NT2/D1 (cell line): ENCODE data around the gene PTPRB.

ENCODE experiments used
- DNase-seq: peaks from one replicate; pipeline ENCODE4 v3.0.0-alpha.2; 2011; ENCODE audit warnings: low read depth, low spot score
- H3K27me3 ChIP-seq: 2 replicates; pipeline ENCODE4 v1.6.0; 2011; ENCODE audit warnings: mild to moderate bottlenecking; ENCODE audit not compliant: insufficient read length, insufficient read depth
- H3K36me3 ChIP-seq: 2 replicates; pipeline ENCODE4 v1.6.1; 2011; ENCODE audit warnings: mild to moderate bottlenecking, low read length, mixed read lengths; ENCODE audit not compliant: insufficient read depth, insufficient read length
- H3K4me1 ChIP-seq: 2 replicates; pipeline ENCODE4 v1.5.1; 2011; ENCODE audit not compliant: insufficient read depth, insufficient read length
- H3K4me3 ChIP-seq: 2 replicates; pipeline ENCODE4 v1.5.1; 2011; ENCODE audit warnings: low read depth; ENCODE audit not compliant: insufficient read length
- H3K9ac ChIP-seq: 2 replicates; pipeline ENCODE4 v1.6.0; 2011; ENCODE audit warnings: low read depth; ENCODE audit not compliant: insufficient read length
- H3K9me3 ChIP-seq: 2 replicates; pipeline ENCODE4 v1.5.1; 2011; ENCODE audit warnings: mild to moderate bottlenecking, low read length; ENCODE audit not compliant: insufficient read depth
- SUZ12 ChIP-seq: IDR thresholded peaks from 2 replicates; pipeline ENCODE4 v1.6.1; 2011; ENCODE audit not compliant: insufficient read length, insufficient read depth; ENCODE audit errors: extremely low read depth
- YY1 ChIP-seq: IDR thresholded peaks from 2 replicates; pipeline ENCODE4 v1.6.1; 2011; ENCODE audit not compliant: insufficient read length, insufficient read depth
- ZNF274 ChIP-seq: IDR thresholded peaks from 2 replicates; pipeline ENCODE4 v1.6.1; 2011; ENCODE audit warnings: mild to moderate bottlenecking, low read depth, low read length

Gene PTPRB

DNA sequence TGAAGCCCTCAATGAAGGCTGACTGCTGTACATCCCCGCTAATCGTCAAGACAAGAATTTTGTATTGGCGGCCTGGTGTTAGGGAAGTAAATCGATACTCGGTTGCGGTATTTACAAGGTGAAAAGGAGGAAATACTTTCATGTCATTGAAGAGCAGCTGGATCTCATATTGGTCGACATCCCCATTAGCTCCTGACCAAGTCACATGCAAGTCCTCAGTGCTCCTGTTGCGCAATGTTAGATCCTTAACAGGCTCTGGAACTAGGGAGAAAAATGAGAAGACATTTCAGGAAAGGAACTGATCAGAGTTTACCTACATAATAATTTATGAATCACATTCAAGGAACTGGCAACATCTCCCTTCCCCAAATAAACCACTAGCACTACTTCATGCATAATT, 66.2 kb downstream of the PTPRB start:
- TF ChIP-seq YY1 (no peak), ZNF274 (no peak), SUZ12 (no peak)
- Histone ChIP-seq H3K9ac (no peak overlapping the region), H3K27me3 (no peaks in the 10 kb centered on the region), H3K36me3 (no peaks in the 10 kb centered on the region), H3K4me1 (no peaks in the 10 kb centered on the region), H3K4me3 (no peak overlapping the region), H3K9me3 (no peaks in the 10 kb centered on the region)
- no peak for DNase-seq

DNA sequence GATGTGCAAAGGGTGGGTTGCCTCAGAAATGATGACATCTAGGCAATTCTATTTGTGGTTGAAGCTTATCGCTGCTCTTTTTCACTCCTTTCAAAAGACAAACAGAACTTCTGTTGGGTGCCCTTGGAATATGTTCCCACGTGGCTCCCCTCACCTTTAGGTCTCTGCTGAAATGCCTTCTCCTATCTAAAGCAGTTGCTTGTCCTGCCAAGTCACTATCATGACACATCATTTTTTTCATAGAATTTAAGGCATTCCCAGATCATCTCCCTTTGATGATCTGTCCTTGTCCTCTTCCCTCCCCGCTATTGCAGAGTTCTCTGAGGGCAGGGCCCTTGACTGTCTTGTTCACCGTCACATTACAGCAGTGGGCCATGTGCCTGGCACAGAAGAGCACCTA, 75.7 kb downstream of the PTPRB start:
- H3K36me3 ChIP-seq: no peaks in the 10 kb centered on the region
- H3K9me3 ChIP-seq: no peaks in the 10 kb centered on the region
- no peak overlapping the region for H3K4me3 ChIP-seq
- DNase-seq: no peak
- no peak overlapping the region for H3K9ac ChIP-seq
- H3K4me1 ChIP-seq: no peaks in the 10 kb centered on the region
- no peak for TF ChIP-seq SUZ12
- no peak for TF ChIP-seq YY1
- no peak for TF ChIP-seq ZNF274
- H3K27me3 ChIP-seq: no peaks in the 10 kb centered on the region

DNA sequence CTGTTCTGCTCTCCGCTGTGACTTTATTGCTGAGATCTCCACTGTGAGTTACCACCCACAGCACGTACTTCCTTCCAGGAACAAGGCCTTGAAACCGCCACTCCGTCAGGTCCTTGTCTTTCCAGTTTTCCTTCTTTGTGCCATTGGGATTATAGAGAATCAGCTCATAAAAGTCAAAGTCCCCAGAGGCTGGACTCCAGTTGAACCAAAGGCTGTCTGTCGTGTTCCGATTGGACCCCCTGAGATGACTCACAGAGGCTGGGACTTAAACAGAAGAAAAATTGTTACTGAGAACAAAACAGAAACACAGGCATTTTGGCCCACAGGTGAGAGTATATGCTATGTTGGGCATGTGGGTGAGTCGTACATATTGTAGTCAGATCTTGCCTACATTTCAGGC, 76.6 kb downstream of the PTPRB start:
- no peak overlapping the region for H3K9ac ChIP-seq
- TF ChIP-seq YY1 (no peak), SUZ12 (no peak), ZNF274 (no peak)

DNA sequence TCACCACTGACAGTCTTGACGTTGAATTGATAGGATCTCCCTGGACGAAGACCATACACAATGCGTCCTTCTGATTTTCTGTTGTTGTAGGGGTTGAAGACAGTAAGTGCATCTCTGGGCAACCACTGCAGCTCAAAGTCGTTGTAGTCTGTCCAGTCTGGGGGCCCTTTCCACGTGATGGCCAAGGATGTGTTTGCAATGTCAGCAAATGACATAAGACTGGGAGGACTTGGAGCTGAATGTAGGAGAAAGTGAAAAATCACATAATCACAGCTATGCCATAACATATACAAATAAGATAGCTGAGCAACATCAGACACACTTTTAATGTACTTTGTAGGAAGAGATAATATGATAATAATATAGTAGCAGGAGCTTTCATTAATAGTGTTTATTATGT, 77.8 kb downstream of the PTPRB start:
- Histone ChIP-seq H3K27me3 (no peaks in the 10 kb centered on the region), H3K9me3 (no peaks in the 10 kb centered on the region), H3K9ac (no peak overlapping the region), H3K4me1 (no peaks in the 10 kb centered on the region), H3K4me3 (no peak overlapping the region), H3K36me3 (no peaks in the 10 kb centered on the region)
- no peak for TF ChIP-seq SUZ12
- no peak for DNase-seq

More for the DNA sequence above, 76.6 kb downstream of the PTPRB start:
- Histone ChIP-seq H3K4me3 (no peak overlapping the region), H3K36me3 (no peaks in the 10 kb centered on the region), H3K4me1 (no peaks in the 10 kb centered on the region), H3K9me3 (no peaks in the 10 kb centered on the region), H3K27me3 (no peaks in the 10 kb centered on the region)
- no peak for DNase-seq

DNA sequence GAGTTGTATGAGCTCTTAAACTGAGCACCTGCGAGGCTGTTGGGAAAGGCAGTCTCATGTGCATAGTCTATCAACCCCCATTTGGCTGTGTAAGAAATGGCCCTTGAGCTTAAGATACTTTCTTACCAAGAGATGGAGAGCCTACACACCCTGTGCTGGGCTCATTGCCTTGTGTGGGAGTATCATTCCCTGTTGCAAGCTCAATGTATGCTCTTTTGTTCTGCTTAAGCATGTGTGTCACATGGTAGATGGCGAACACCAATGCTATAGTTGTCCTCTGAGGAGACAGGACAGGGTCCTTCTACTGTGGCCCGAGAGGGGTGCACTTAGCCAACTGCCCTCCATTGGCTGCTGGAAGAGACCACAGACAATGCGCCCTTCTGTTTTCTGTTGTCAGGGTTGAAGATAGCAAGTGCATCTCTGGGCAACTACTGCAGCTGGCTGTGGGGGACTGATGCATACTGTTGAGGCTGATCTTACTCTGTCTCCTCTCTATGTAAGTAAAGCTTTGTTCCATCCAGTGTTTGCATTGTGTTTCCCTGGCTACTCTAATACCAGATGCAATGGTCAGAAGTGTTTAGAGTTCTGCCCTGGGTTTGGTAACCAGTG, 79.5 kb downstream of the PTPRB start:
- no peak overlapping the region for H3K9ac ChIP-seq
- no peaks in the 10 kb centered on the region for H3K9me3 ChIP-seq
- H3K27me3 ChIP-seq: no peaks in the 10 kb centered on the region
- H3K36me3 ChIP-seq: no peaks in the 10 kb centered on the region
- no peaks in the 10 kb centered on the region for H3K4me1 ChIP-seq
- TF ChIP-seq ZNF274 (no peak), SUZ12 (no peak), YY1 (no peak)
- no peak overlapping the region for H3K4me3 ChIP-seq
- DNase-seq: no peak

DNA sequence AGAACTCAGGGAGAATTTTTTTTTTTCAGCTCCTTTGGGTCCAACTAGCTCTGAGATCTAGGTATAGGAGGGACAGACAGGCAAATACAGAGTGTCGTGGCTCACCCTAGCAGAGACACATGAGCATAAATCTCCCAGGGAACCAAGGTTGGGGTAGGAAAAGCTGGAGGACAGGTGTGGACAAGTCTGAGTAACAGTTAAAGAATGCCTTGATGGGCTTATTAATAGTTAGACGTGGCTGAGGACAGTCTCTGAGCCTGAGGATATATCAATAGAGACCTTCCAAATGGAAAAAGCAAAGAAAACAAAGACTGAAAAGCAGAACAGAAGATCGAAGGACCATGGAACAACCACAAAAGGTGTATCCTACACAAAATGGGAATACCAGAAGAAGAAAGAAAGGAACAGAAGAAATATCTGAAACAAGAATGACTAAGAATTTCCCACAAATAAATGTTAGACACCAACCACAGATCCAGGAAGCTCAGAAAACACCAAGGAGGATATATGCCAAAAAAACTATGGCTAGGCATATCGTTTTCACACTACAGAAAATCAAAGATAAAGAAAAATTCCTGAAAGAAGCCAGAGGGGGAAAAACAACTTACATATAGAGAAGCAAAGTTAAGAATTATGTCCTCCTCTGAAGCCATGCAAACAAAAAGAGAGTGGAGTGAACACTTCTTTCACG, 80.9 kb downstream of the PTPRB start:
- no peak for DNase-seq

DNA sequence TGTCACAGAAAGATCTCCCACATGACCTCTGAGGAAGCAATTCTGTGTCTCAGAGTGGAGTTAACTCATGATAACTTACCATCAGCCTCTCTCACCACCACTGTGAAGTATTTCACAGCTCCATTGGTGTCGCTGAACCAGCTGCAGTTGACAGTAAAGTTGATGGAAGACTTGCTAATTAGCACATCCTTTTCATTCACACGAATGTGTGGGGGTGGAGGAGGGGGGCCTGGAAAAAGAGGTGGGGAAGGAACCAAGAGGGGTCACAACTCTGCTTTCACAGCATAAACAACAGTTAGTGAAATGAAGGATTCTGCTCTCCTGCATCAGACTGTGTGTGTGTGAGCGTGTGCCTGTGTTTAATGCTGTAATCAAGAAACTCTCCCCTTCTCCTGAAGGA, 82.1 kb downstream of the PTPRB start:
- no peaks in the 10 kb centered on the region for H3K36me3 ChIP-seq
- no peak overlapping the region for H3K4me3 ChIP-seq
- TF ChIP-seq YY1: no peak
- no peak for TF ChIP-seq SUZ12
- no peak for TF ChIP-seq ZNF274
- DNase-seq: no peak
- no peaks in the 10 kb centered on the region for H3K4me1 ChIP-seq
- no peaks in the 10 kb centered on the region for H3K27me3 ChIP-seq
- H3K9me3 ChIP-seq: no peaks in the 10 kb centered on the region
- no peak overlapping the region for H3K9ac ChIP-seq

More for the DNA sequence above, 80.9 kb downstream of the PTPRB start:
- H3K4me3 ChIP-seq: no peak overlapping the region
- no peak overlapping the region for H3K9ac ChIP-seq
- no peaks in the 10 kb centered on the region for H3K9me3 ChIP-seq
- no peaks in the 10 kb centered on the region for H3K4me1 ChIP-seq
- TF ChIP-seq SUZ12 (no peak), ZNF274 (no peak), YY1 (no peak)
- H3K36me3 ChIP-seq: no peaks in the 10 kb centered on the region
- H3K27me3 ChIP-seq: no peaks in the 10 kb centered on the region
